ENCODE measurements around the gene KRT35.

DNA sequence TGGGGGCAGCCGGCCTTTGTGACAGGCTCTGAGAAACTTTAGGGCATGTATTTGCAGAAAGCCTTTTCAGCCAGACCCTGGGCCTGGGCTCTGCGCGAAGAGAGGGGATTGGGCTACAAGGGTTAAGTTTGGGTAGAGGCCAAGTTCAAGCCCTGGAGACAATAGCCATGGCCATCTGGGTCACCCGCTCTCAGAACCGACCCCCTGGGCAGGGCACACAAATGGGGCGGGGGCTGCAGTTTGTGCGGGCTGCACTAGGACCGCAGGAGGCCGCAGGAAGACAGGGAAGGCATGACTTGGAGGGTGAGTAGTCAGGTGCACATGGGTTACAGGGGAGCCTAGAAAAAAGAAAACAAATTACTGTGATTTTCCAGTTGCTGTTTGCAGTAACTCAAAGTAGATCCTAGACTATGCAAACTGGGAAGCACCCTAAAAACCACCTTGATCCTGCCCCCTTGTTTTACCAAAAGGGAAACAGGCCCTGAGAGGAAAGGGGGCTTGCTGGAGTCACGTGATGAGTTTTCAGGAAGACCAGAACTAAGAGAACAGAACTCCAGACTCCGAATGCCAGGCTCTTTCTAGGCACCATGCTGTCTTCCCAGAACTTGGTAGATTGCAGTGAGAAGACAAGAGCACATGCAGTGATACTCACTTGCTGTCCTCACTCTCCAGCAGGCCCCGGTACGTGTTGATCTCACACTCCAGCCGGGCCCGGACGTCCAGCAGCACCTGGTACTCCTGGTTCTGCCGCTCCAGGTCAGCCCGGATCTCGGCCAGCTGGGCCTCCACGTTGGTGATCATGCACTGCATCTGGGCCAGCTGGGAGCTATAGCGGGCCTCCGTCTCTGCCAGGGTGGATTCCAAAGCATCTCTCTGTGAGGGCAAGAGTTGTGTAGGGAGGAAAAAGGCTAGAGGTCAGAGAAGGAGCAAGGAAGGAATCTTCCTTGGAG lies 3.8 kb downstream of the KRT35 start:
- no peak for TF ChIP-seq POLR2A (IDR thresholded peaks at IDR 0.05)
- TF ChIP-seq, protein P1, sequence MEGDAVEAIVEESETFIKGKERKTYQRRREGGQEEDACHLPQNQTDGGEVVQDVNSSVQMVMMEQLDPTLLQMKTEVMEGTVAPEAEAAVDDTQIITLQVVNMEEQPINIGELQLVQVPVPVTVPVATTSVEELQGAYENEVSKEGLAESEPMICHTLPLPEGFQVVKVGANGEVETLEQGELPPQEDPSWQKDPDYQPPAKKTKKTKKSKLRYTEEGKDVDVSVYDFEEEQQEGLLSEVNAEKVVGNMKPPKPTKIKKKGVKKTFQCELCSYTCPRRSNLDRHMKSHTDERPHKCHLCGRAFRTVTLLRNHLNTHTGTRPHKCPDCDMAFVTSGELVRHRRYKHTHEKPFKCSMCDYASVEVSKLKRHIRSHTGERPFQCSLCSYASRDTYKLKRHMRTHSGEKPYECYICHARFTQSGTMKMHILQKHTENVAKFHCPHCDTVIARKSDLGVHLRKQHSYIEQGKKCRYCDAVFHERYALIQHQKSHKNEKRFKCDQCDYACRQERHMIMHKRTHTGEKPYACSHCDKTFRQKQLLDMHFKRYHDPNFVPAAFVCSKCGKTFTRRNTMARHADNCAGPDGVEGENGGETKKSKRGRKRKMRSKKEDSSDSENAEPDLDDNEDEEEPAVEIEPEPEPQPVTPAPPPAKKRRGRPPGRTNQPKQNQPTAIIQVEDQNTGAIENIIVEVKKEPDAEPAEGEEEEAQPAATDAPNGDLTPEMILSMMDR (IDR thresholded peaks at IDR 0.05 in 4 of 5, conservative IDR thresholded peaks at IDR 0.05 in 1 of 5), result no peak

Measured in gastrocnemius medialis (tissue), 4 donors.